ENCODE data around the gene LTBP1. TPM values are rescaled to one million over a fixed set of nuclear protein-coding genes. Genes with fewer than 3 reads are reported as not detected.
A peak's percentile ranks its signal among the peaks of the same experiment; 100 is the strongest.

Gene LTBP1
- total RNA-seq, 1 donor from 2014 or later: 29.7 TPM

- Histone ChIP-seq H3K4me2 (ENCODE audit: low read length) (no peak overlapping the region), H3K4me1 (ENCODE audit: insufficient read depth, low read length) (peaks cover 42% of the 10 kb centered on the region), H3K79me2 (ENCODE audit: insufficient read depth, low read length) (no peaks in the 10 kb centered on the region), H3K4me3 (ENCODE audit: insufficient read depth, low read depth, low read length) (no peak overlapping the region), H3K9me3 (ENCODE audit: insufficient read depth, low read depth, low read length) (no peaks in the 10 kb centered on the region), H2AFZ (ENCODE audit: low read depth, low read length) (no peak overlapping the region), H4K20me1 (ENCODE audit: insufficient read depth, low read length) (no peaks in the 10 kb centered on the region), H3K9ac (ENCODE audit: low read length) (no peak overlapping the region), H3K36me3 (ENCODE audit: insufficient read depth, low read length) (no peaks in the 10 kb centered on the region), H3K27me3 (ENCODE audit: insufficient read depth, low read length) (no peaks in the 10 kb centered on the region), H3K27ac (ENCODE audit: low read depth, low read length) (no peak overlapping the region)
- TF ChIP-seq EZH2 (IDR thresholded peaks at IDR 0.05; ENCODE audit: insufficient read depth, low read length): no peak
- TF ChIP-seq, protein P1, sequence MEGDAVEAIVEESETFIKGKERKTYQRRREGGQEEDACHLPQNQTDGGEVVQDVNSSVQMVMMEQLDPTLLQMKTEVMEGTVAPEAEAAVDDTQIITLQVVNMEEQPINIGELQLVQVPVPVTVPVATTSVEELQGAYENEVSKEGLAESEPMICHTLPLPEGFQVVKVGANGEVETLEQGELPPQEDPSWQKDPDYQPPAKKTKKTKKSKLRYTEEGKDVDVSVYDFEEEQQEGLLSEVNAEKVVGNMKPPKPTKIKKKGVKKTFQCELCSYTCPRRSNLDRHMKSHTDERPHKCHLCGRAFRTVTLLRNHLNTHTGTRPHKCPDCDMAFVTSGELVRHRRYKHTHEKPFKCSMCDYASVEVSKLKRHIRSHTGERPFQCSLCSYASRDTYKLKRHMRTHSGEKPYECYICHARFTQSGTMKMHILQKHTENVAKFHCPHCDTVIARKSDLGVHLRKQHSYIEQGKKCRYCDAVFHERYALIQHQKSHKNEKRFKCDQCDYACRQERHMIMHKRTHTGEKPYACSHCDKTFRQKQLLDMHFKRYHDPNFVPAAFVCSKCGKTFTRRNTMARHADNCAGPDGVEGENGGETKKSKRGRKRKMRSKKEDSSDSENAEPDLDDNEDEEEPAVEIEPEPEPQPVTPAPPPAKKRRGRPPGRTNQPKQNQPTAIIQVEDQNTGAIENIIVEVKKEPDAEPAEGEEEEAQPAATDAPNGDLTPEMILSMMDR (IDR thresholded peaks at IDR 0.05; ENCODE audit: insufficient read depth, low read depth, low read length): no peak
- no peaks in the 10 kb centered on the region for H3K9me3 Mint-ChIP-seq (ENCODE audit: unreplicated experiment)
- DNase-seq (ENCODE audit: low read depth) (no peak), FAIRE-seq (no peak)
- peaks cover 45% of the 10 kb centered on the region for H3K4me1 Mint-ChIP-seq (ENCODE audit: low read depth, unreplicated experiment)
- H3K27me3 Mint-ChIP-seq (ENCODE audit: low read depth, unreplicated experiment): no peaks in the 10 kb centered on the region
- no peak overlapping the region for H3K4me3 Mint-ChIP-seq (ENCODE audit: unreplicated experiment)
- H3K27ac Mint-ChIP-seq (ENCODE audit: unreplicated experiment): no peak overlapping the region
- H3K36me3 Mint-ChIP-seq (ENCODE audit: low read depth, unreplicated experiment): no peaks in the 10 kb centered on the region
Observed at GRCh38 chr2:33106115-33106514, 159.4 kb downstream of the LTBP1 start.

GRCh38 chr2:33107690-33108482 is 161.1 kb downstream of the LTBP1 start:
- peak overlapping the region; percentile 77 for H3K4me2 ChIP-seq (ENCODE audit: low read length)
- H3K4me1 ChIP-seq (ENCODE audit: insufficient read depth, low read length): peaks cover 47% of the 10 kb centered on the region
- no peaks in the 10 kb centered on the region for H4K20me1 ChIP-seq (ENCODE audit: insufficient read depth, low read length)
- no peaks in the 10 kb centered on the region for H3K9me3 ChIP-seq (ENCODE audit: insufficient read depth, low read depth, low read length)
- no peak overlapping the region for H3K4me3 ChIP-seq (ENCODE audit: insufficient read depth, low read depth, low read length)
- Mint-ChIP-seq H3K4me1 (ENCODE audit: low read depth, unreplicated experiment) (peaks cover 54% of the 10 kb centered on the region), H3K36me3 (ENCODE audit: low read depth, unreplicated experiment) (no peaks in the 10 kb centered on the region), H3K27me3 (ENCODE audit: low read depth, unreplicated experiment) (no peaks in the 10 kb centered on the region), H3K4me3 (ENCODE audit: unreplicated experiment) (no peak overlapping the region), H3K9me3 (ENCODE audit: unreplicated experiment) (no peaks in the 10 kb centered on the region), H3K27ac (ENCODE audit: unreplicated experiment) (peak overlapping the region; percentile 56)
- TF ChIP-seq EZH2 (IDR thresholded peaks at IDR 0.05; ENCODE audit: insufficient read depth, low read length): no peak
- TF ChIP-seq, protein P1 (IDR thresholded peaks at IDR 0.05; ENCODE audit: insufficient read depth, low read depth, low read length): no peak
- no peaks in the 10 kb centered on the region for H3K27me3 ChIP-seq (ENCODE audit: insufficient read depth, low read length)
- no peaks in the 10 kb centered on the region for H3K36me3 ChIP-seq (ENCODE audit: insufficient read depth, low read length)
- H3K27ac ChIP-seq (ENCODE audit: low read depth, low read length): peak overlapping the region; percentile 77
- peak overlapping the region; percentile 61 for H3K9ac ChIP-seq (ENCODE audit: low read length)
- FAIRE-seq (no peak), DNase-seq (ENCODE audit: low read depth) (peak; percentile 20)
- H2AFZ ChIP-seq (ENCODE audit: low read depth, low read length): no peak overlapping the region
- H3K79me2 ChIP-seq (ENCODE audit: insufficient read depth, low read length): no peaks in the 10 kb centered on the region

All from astrocyte (in vitro differentiated cells and primary cell).